ENCODE measurements around the gene GOLGA8B.
"Not testable (repeated sequence)": the region's sequence is repeated elsewhere in the genome, so short reads cannot be mapped to it uniquely, and the experiment has no call there.

Gene GOLGA8B

GRCh38 chr15:34594361-34594760 lies 10.9 kb upstream of the GOLGA8B start:
- no peak for DNase-seq

DNA sequence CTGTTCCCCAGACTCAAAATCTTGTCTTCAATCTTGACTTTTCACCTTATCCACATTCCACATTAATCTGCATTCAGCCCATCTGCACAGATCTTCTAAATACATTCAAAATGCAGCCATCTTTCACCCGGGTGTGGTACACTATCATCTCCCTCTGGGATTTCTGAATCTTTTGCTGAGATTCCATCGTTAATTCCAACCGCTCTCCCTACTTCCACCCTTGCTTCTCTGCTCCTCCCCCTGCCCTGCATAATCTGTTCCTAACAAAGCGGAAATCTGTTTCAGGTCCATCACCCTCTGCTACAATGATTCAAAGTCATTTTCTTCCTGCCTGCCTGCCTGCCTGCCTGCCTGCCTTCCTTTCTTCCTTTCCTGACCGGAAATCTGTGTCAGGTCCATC lies 7.9 kb upstream of the GOLGA8B start:
- DNase-seq: no peak

DNA sequence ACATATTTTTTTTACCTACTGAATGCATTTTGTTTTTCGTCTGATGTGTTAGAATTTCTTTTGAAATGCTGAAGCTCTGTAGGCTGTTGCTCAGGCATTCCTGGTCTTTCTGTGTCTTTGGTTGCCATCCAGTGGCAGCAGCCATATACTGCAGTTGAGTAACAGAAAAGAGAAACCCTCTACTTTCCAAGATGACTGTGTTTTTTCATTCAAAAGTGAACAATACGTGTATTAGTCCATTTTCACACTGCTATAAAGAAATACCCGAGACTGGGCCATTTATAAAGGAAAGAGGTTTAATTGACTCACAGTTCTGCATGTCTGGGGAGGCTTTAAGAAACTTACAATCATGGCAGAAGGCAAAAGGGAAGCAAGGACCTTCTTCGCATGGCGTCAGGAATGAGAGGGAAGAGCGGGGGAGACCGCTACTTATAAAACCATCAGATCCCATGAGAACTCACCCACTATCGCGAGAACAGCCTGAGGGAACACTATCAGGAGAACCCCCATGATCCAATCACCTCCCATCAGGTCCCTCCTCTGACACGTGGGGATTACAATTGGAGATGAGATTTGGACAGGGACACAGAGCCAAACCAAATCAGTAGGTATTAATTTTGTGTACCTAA lies 4.7 kb upstream of the GOLGA8B start:
- DNase-seq: peak; percentile 83

DNA sequence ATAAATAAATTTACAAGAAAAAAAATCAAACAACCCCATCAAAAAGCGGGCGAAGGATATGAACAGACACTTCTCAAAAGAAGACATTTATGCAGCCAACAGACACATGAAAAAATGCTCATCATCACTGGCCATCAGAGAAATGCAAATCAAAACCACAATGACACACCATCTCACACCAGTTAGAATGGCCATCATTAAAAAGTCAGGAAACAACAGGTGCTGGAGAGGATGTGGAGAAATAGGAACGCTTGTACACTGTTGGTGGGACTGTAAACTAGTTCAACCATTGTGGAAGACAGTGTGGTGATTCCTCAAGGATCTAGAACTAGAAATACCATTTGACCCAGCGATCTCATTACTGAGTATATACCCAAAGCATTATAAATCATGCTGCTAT lies 2.5 kb upstream of the GOLGA8B start:
- DNase-seq: not testable (repeated sequence)

DNA sequence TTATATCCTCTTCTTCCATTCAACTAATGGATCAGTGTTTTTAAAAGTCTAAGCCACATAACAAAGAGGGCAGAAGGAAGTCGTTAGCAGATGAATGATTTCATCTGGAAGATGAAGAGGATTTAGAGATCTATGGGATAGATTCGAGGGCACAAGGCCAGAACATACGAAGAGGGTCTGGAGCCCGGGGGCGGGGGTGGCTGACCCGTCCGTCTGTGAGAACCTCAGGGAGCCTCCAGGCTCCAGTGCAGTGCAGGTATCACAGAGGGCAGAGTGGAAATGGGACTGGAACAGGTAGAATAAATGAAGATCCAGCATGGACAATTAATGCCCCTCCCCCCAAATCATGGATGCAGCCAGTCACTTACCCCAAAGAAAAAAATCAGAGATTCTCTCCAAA lies 1.5 kb upstream of the GOLGA8B start:
- DNase-seq: no peak

DNA sequence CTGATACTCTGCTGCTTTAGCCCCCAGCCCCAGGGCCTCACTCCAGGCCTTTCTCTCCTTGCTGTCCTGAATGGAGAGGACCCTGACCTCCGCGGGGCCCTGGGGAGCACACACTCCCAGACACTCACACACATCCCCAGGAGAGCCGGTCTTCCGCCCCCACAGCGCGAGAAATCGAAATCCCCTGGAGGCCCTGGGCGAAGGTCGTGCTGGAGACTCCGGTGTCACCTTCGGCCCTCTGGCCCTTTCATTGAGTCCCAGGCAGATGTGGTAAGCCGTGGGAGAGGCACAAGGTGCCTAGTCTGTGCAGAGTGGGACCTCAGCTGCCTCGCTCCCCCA lies 848 bp upstream of the GOLGA8B start:
- no peak for DNase-seq

DNA sequence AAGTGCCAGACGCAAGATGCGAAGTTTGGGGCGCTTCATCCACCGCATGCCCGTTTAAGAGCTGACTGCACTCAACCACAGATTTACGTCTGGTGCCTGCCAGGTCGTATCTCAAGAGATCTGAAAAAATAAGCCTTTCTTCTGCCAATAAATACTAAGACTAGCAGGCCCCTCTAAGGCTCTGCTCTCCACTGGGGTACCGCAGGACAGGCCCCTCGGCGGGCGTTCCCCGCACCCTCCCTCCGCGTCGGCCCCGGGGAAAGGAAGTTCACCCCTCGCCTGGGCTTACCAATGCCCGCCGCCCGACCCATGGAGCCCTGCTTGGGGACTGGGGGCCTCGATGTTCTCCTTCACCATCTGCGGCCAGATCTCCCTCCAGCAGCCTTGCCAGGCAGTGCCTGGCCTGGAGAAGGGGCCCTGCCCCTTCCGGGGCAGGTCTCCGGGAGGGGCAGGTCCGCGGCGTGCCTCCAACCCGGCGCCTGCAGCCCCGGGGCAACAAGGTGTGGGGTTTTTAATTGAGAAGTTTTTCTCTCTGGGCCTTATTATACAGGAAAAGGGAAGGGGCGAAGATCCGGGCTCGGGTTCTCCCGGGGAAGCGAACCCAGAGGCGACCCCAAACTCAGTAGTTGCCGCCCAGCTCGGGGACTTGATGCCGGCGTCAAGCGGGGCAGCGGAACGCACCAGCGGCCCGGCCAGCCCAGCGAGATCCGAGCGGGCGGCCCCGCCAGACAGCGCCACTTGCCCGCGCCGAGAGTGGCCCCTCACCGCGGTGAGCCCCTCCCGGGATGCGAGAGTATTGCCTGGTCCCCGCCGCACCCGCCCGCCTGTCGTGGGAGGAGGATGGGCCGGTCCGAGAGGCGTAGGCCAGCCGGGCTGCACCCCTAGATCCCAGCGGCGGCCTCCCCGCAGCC lies 735 bp downstream of the GOLGA8B start:
- DNase-seq: no peak

DNA sequence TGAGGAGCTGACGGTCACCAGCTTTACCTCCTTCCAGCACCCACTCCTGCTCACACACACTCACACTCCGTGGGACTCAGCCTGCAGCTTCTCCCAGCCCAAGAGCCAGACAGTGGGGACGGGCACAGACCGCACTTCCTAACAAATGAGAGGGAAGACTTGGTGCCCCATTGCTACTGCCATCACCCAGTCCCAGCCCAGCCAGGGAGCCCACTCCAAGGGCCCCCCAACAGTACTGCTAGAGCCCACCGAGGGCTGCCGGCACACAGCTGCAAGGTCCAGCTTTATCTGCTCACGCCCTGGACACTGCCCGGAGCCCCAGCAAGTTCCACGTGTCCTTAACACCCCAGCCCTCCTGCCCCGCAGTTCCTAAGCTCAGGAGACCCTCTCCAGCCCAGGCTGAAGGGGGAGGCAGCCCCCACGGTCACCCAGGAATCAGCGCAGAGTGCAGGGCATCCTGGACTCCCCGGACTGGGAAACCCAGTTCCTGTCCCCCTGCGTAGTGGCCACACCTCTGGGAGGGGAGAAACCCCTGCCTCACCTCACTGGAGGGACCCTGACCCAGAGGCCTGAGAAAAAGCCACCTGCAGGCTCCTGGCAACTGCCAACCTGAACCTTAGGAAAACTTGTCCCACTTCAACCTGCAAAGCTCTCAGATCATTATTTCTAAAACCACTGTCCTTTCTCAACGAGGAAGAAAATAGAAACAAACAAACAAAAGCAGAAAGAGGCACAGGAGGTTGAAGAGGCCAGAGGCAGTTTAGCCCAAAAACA lies 1.6 kb downstream of the GOLGA8B start:
- not testable (repeated sequence) for DNase-seq

- no peak for DNase-seq
Measured at GRCh38 chr15:34581043-34581365, 2.4 kb downstream of the GOLGA8B start.

- not testable (repeated sequence) for DNase-seq
Measured at GRCh38 chr15:34580251-34581042, 3.0 kb downstream of the GOLGA8B start.

GRCh38 chr15:34578283-34578674 lies 5.2 kb downstream of the GOLGA8B start:
- no peak for DNase-seq

- DNase-seq: not testable (repeated sequence)
Measured at GRCh38 chr15:34577658-34578282, 5.7 kb downstream of the GOLGA8B start.

- not testable (repeated sequence) for DNase-seq
Measured at GRCh38 chr15:34575035-34575434, 8.4 kb downstream of the GOLGA8B start.

- not testable (repeated sequence) for DNase-seq
Measured at GRCh38 chr15:34572921-34573320, 10.5 kb downstream of the GOLGA8B start.

DNA sequence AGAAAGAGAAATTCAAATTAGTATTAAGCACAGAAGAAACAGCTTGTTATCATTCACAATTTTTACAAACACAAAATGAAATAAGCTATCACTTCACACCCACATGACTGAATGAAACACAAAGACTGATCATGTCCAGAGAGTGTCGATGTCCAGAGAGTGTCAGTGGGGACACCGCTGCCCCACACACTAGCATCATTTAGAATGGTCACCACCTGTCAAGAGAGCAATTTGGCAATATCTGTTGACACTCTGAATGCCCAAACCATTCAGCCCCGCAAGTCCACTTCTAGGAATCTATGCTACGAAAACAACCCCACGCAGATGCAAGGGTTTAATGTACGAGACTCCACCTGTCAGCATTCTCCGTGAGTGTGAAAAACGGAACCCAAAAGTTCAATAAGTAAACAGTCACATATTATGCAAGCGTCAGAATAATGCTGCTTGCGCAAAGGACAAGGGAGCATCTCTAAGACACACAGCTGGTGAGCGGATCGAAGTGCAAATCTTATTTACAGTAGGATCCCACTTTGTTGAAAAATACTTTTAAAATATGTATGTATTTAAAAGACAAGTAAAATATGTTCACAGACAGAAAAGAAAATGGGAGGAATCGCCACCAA lies 11.3 kb downstream of the GOLGA8B start:
- not testable (repeated sequence) for DNase-seq

- DNase-seq: not testable (repeated sequence)
Measured at GRCh38 chr15:34569670-34570396, 13.6 kb downstream of the GOLGA8B start.

- DNase-seq: not testable (repeated sequence)
Measured at GRCh38 chr15:34567174-34567573, 16.3 kb downstream of the GOLGA8B start.

GRCh38 chr15:34564711-34565110 lies 18.7 kb downstream of the GOLGA8B start:
- DNase-seq: not testable (repeated sequence)

DNA sequence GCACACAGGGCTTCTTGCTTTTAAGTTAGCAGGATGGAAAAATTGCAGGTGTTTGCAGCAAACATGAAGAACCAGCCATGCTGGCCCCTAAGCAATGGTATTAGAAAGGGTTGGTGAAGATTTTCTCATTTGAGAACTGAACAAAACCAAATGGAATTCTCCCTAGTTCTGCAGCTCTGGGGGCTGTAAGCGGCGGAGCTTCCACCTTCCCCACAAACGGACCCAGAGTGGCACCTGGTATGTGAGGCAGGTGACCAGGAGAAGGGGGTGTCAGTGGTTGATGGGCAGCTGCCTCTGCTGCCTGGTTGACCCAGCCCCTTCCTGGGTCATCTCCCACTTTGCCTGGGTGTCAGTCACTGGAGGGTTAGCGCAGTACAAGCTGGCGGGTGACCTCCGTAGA lies 22.6 kb downstream of the GOLGA8B start:
- not testable (repeated sequence) for DNase-seq

DNA sequence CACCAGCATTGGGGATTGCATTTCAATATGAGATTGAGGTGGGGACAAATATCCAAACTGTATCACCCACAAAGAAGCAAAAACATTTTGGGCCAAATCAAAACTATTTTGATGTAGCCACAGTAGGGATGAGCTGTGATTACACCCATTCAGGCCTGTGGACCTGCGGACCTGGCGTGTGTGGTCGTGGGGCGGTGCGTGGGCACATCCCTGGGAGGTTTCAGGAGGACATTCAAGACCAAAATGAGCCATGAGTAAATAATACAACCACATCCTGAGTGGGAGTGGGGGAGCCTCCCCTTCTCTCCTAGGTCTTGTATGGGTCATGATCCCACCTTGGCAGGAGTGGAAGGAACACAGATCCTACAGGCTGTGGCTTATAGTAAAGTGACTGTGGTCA lies 23.7 kb downstream of the GOLGA8B start:
- DNase-seq: not testable (repeated sequence)

DNA sequence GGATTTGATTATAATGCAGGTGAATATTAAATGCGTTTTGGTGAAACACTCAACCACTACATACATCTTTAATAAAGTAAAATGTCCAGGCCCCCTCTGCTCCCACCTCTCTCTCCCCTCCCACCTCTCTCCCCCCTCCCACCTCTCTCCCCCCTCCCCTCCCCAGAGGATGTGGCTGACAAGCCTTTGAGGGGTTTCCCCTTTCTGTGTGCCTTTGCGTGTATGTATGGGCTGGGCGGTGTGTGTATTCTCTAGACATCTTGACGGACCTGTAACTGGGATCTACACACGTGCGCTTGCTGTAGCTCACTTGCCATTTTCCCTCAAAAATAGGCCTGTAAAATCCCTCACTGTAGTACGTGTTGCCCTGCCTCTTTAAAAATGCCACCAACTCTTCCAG lies 28.3 kb downstream of the GOLGA8B start:
- not testable (repeated sequence) for DNase-seq
